Lower leg skin (tissue), 4 donors: Measurements from ENCODE around the gene RBM33. TPM values are rescaled to one million over a fixed set of nuclear protein-coding genes. Genes with fewer than 3 reads are reported as not detected.

Experiments
- DNase-seq, 2 donors: peaks; one replicate each; pipeline ENCODE4 v3.0.0-alpha.2; 2019; ENCODE audit warnings: low spot score in 2 of 2
- H3K4me3 ChIP-seq: fragments of 200-600 bp; sonication (generic); 2 replicates; pipeline ENCODE4 v1.5.1; 2017; ENCODE audit warnings: mild to moderate bottlenecking, low read depth; ENCODE audit not compliant: poor library complexity, severe bottlenecking
- POLR2A ChIP-seq, 2 donors: fragments of 450-650 bp; IDR thresholded peaks; one replicate each; pipeline ENCODE4 v1.6.1; 2016 to 2017; ENCODE audit warnings: antibody characterized with exemption in 2 of 2, mild to moderate bottlenecking in 1 of 2, moderate library complexity in 1 of 2
- WGBS, 2 donors: methylation state at CpG; one replicate each; pipeline ENCODE4 v1.1.5; 2018; 5-methylcytosine and 5-hydroxymethylcytosine counted together
- intact Hi-C: fragments of 100-400 bp; cut with DNase I; formaldehyde crosslinking; loops from one replicate; pipeline ENCODE4 v1.15.0; 2023; ENCODE audit warnings: low total_unique reads
- total RNA-seq, 4 donors: library from RNA; depleted of rRNA; stranded (reverse); fragments of >200 nt; gene quantifications; one replicate each; pipeline ENCODE4 v1.1.0, GENCODE V29; 2016
- TF ChIP-seq, protein P1 (sequence below), 3 donors: fragments of 450-650 bp; IDR thresholded peaks; one replicate each; pipeline ENCODE4 v1.5.1; 2016; ENCODE audit warnings: antibody characterized with exemption in 3 of 3, mild to moderate bottlenecking in 3 of 3, moderate library complexity in 2 of 3

The RBM33 gene
- total RNA-seq, 4 donors from 2014 or later = 35.8 to 83.9 (median 56.7) TPM

DNA sequence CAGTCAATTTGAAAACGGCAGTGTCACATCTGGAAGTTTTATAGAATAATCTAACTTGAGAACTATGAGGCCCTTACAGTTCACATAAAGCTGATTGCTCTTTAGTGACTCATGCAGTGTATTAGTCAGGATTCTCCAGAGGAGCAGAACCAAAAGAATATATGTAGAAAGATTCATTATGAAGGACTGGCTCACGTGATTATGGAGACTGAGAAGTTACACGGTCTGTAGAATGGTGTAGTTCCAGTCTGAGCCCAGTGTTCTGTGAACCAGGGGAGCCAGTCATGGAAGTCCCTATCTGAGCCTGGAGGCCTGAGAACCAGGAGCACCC lies 21.5 kb downstream of the RBM33 start:
- H3K4me3 ChIP-seq = no peak overlapping the region
- WGBS, 2 donors = 56 to 58% methylated on average over 3 of the region's 3 CpGs
- no peak for TF ChIP-seq POLR2A (IDR thresholded peaks at IDR 0.05)
- TF ChIP-seq, protein P1, sequence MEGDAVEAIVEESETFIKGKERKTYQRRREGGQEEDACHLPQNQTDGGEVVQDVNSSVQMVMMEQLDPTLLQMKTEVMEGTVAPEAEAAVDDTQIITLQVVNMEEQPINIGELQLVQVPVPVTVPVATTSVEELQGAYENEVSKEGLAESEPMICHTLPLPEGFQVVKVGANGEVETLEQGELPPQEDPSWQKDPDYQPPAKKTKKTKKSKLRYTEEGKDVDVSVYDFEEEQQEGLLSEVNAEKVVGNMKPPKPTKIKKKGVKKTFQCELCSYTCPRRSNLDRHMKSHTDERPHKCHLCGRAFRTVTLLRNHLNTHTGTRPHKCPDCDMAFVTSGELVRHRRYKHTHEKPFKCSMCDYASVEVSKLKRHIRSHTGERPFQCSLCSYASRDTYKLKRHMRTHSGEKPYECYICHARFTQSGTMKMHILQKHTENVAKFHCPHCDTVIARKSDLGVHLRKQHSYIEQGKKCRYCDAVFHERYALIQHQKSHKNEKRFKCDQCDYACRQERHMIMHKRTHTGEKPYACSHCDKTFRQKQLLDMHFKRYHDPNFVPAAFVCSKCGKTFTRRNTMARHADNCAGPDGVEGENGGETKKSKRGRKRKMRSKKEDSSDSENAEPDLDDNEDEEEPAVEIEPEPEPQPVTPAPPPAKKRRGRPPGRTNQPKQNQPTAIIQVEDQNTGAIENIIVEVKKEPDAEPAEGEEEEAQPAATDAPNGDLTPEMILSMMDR (IDR thresholded peaks at IDR 0.05) = no peak
- no peak for DNase-seq
- intact Hi-C loops = no loop called here

DNA sequence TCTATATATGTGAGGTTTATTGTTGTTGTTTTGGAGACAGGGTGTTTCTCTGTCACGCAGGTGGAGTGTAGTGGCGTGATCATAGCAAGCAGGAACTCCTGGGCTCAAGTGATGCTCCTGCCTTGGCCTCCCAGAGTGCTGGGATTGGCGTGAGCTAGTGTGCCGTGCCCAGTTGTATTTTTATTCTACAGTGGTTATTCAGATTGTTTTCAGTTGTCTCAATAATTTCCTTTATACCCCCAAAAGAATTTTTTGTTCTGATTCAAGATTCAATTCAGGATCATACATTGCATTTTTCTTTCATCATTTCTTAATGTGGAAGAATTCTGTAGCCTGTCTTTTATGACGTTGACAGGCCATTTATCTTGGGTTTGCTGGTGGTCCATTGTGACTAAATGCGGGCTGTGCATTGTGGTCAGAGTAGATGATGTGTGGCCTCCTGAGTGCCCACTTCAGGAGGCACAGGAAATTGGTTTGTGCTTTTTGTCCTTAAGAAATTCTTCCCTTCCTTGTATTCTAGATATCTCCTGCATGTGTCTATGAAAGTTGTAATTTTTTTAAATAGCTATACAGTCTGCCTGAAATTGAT lies 22.9 kb downstream of the RBM33 start:
- no peak for DNase-seq
- 80 to 82% methylated on average over 6 of the region's 6 CpGs for WGBS, 2 donors
- intact Hi-C loops = no loop called here
- TF ChIP-seq, protein P1 (IDR thresholded peaks at IDR 0.05) = no peak
- TF ChIP-seq POLR2A (IDR thresholded peaks at IDR 0.05) = no peak
- H3K4me3 ChIP-seq = no peak overlapping the region

DNA sequence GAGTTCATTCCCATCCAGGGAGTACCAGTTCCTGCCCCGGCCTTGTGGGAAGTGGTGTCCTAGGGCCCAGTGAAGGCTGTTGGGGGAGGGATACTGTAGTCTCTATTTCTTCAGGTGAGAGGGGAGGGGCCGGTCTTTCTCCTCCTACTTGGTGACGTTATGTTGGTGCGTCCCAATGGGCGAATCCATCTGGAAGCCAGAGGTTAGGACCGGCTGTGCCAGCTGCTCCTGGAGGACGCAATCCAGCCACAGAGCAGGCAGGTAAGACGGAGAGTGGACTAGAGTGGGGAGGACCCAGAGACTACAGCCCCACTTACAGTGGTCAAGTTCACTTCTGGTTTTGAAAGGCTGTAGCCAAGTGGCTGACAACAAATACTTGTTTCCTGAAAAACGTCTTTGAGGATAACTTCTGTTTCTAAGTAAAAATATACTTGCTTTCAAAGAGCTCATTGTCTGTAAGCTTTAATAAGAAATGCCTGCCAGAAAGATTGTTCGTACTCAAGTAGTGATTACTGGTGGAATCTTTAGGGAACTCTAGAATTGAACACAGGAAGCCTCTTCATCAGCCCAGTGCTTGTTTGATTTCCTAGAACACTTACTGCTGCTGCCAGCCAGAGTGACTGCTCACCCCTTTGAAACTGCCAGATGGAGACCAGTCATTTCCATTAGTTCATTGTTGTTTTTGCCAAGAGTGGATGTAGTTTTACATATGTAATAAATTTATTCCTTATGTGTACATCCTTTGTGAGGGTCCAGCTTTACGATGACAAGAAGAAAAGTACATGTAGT lies 25.4 kb downstream of the RBM33 start:
- H3K4me3 ChIP-seq = no peak overlapping the region
- TF ChIP-seq POLR2A (IDR thresholded peaks at IDR 0.05) = no peak
- TF ChIP-seq, protein P1 (IDR thresholded peaks at IDR 0.05) = no peak
- WGBS, 2 donors = 59 to 68% methylated on average over 11 of the region's 11 CpGs
- intact Hi-C loops = no loop called here
- DNase-seq = no peak

DNA sequence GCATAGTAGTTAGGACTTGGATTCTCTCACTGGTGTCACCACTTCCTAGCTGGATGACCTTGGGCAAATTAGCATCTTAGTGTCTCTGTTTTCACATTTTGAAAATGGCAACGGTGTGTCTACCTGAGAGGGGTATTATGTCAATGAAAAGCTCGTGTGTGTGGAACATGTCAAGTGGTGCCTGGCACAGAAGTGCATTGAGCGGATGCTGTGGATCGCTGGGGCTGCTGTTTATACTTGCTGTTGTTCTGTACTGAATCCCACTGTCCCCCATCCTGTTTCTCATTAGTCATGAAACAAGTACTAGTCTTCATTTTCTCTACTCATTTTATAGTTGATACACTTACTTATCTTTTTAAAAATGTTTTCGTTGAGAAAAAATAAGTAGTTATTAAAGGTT lies 26.1 kb downstream of the RBM33 start:
- DNase-seq = no peak
- TF ChIP-seq, protein P1 (IDR thresholded peaks at IDR 0.05) = no peak
- no peak for TF ChIP-seq POLR2A (IDR thresholded peaks at IDR 0.05)
- intact Hi-C loops = no loop called here
- H3K4me3 ChIP-seq = no peak overlapping the region
- 37 to 46% methylated on average over 5 of the region's 5 CpGs for WGBS, 2 donors

DNA sequence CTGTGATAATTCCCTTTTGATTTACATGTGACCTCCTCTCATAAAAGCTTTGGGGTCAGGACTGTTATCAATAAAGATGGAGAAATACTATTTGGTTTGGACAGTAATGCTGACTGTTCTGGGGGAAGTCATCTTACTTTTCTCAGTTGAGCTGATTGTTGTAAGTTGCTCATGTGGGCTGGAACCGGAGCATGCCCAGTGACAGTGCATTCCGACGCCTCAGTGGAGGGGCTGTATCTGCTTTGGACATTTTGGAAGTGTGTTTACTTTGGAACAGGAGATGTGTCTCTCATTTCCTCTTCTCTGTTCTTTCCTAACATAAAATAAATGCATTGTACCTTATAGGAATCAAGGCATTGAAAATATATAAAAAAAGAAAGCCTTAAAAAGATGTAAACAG lies 30.1 kb downstream of the RBM33 start:
- DNase-seq = no peak

More for the DNA sequence above, 30.1 kb downstream of the RBM33 start:
- 85 to 95% methylated on average over 3 of the region's 3 CpGs for WGBS, 2 donors
- intact Hi-C loops = no loop called here
- no peak overlapping the region for H3K4me3 ChIP-seq
- TF ChIP-seq, protein P1 (IDR thresholded peaks at IDR 0.05) = no peak
- no peak for TF ChIP-seq POLR2A (IDR thresholded peaks at IDR 0.05)
